GF-D8 (cell line): ENCODE results near the gene ARSG.
A peak's percentile ranks its signal among the peaks of the same experiment; 100 is the strongest.

Experiments
- DNase-seq: peaks from one replicate; lab custom pipeline; 2025; lab: John Stamatoyannopoulos, UW

Gene ARSG

DNA sequence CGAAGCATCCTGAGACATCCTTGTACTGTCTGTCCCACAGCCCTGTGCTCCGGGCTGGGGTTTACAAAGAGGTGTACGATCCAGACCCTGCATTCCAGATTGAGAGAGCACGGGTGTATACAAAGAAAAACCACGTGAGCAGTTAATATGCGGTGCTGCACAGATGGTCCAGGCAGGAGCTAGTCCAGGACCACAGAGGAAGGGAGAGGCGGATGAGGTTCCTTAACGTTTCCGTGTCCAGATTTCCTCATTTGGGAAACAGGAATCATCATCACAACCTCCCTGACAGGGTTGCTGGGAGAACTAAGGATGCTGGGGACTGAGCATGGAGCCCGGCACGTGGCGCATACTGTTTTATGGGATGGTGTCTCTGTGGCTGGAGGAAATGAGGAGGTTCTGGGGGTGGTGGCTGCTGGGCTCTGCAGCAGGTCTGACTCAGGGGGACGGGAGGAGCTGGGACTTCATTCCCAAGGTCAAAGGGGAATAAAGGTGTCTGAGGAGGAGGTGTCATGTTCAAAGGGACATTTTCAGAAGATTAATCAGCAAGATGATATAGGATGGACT is 139.8 kb downstream of the ARSG start:
- DNase-seq = no peak

DNA sequence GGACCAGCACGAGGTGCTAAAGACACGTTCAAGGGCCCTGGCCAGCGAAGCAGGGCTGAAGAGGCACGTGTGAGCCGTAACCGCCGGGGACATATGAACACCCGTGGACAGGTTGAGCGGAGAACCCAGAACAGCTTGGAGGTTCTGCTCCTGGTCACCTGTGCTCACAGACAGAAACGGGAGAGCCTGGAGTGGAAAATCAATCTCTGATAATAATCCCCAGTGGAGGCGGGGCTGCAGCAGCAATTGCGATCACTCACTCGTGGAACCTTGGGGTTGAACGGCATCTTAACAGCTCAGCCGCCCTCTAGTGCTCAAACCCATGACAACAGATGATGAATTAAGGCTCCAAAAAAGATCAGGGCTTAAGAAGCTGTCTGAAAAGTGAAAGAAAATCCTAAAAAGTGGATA is 140.4 kb downstream of the ARSG start:
- no peak for DNase-seq

DNA sequence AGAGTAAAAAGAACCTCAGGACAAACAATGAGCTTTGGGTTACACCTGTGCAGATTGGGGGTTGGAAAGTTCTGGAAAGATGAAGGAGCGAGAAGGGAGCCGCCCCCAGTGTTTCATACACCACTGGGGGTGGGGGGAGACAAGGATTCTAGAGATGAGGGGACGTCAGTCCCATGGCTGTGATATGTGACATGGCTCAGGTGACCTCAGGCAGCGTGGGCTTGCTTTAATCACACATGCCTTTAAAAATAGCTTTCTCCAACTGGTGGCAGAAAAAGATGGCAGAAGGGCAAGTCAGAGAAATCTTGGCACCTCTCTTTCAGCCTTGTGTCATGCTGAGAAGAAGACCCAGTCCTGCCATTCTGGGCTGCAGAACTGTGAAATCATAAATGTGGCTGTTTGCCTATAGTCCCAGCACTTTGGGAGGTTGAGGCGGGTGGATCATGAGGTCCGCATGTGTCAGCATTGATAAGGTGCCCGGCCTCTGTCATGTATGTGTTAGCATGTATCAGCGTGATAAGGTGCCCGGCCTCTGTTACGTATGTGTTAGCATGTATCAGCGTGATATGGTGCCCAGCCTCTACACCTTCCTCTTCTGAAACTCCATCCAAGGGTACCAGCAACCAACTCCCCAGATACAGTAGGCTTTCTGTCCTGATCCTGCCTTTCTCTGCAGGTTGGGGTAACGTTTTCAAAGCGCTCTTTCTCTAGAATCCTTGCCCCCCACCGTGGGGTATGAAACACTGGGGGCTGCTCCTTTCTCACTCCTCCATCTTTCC is 141.0 kb downstream of the ARSG start:
- DNase-seq = no peak

DNA sequence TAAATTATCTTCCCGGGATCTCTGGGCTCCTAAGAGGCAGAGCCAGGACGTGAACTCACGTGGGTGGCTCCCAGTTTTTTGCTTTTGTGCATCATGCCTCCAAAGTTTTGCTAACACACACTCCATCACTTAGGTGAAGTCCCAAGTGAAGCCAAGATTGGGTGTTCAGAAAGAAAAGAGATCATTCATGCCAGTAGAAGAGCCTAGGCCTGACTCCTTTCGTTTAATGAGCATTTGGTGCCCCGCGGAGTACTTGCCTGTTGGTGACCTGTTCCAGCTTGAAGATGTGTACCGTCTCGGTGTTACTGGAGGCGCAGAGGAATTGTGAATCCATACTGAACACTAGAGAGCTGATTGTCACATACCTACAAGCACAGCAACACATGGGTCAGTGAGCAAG is 141.9 kb downstream of the ARSG start:
- no peak for DNase-seq

DNA sequence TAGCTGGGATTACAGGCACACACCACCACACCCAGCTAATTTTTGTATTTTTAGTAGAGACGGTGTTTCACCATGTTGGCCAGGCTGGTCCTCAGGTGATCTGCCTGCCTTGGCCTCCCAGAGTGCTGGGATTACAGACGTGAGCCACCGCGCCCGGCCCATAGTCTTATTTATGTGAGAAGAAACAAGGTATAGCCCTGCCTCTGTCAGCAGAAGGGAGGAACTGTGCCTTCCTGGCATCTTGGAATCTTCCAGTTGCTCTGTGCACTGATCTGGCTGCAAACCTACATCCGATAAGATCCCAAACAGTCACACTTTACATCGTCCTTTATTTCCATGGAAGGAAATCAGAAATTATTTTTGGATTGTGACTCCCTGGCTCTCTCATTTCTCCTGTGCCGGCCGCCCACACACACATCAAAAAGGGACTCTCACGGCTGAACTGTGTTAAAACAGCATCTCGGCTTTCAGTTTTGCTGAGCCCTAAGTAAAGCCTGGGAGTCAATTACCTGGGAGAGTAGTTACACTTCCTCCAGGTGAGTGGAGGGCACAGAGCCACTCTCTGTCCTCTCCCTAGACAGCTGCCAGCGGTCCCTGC is 142.7 kb downstream of the ARSG start:
- DNase-seq = no peak

DNA sequence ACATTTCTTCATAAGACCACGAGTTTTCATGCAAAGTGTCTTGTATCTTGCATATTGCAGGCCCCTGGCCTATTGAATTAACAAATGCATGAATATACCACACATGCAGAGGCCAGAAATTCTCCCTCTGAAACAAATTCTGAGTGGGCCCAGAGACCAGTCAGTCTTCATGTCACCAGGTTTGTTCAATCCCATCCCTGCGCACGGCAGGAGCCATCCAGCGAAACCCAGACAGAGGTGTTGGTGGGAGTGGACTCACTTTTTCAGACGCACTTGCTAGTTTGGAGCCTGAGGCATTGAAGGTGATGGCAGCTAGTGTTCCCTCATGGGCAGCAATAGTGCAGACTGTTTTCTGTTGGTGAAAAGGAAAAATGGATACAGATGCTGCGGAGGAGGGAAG is 144.1 kb downstream of the ARSG start:
- DNase-seq = no peak

DNA sequence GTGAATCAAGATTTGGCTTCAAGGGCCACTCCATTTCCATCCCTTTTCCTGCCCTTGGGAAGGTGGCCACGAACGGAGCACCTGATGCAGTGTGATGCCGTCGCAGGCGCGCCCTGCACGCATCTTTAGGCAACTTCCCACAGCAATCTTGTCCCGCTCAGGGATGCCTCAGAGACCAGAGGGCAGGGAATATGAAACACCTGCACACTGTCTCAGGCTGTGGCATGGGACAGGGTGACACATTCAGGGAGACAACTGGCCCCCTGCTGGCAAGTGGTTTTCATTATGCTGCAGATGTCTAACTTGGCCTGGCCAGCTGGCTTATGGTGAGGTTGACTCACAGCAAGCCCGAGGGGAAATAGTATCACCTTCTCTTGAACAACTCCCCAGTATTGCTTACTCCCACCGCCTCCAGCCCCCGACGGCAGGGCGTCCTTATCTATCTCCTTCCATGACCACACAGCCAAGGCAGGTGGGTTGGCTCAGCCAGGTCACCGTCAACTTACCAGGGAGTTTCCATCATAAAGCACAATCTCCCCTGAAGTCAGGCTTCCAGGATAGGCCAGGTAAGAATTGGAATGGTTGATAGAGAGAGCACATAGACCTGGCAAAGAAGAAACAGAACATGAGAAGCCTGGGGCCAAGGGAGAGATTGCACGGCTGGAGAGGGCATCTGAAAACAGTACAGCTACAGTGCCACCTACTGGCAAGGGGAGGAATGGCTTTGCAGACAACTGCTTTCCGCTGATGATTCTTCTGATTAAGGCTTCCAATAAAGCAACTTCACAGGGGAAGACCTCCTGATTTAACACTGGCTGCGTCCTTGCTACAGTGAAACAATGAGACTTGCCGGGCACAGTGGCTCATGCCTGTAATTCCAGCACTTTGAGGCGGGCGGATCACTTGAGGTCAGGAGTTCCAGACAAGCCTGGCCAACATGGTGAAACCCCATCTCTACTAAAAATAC is 144.9 kb downstream of the ARSG start:
- peak; percentile 62 for DNase-seq

DNA sequence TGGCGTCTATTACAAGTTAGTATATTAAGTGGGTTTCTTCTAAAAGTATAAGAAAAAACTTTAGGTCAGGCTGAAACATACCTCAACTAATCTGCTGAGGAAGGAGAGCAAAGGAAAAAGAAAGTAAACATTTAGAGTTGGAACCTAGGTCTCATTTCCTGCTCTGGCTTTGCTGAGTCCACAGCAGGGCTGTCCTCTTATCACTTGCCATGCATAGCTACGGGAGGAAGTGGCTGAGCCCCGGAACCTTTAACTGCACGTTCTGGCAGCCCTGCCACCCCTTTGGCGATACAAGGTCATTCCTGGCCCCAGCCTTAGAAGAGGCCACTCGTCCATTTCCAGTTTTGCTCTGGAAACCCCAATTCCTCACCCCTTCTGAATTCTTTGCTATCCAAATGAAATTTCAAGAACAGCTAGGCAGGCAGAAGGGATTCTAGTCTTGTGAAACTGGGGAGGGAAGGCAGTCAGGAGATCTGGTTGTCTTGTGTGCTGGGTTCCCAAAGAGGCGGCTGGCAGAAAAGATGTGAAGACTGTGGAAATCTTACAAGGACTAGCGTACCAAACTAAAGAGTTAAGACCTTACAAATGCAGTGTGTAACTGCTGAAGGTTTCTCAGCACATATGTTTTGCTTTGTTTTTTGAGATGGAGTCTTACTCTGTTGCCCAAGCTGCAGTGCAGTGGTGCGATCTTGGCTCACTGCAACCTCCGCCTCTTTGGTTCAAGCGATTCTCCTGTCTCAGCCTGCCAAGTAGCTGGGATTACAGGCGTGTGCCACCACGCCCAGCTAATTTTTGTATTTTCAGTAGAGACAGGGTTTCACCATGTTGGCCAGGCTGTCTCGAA is 146.9 kb downstream of the ARSG start:
- peak; percentile 77 for DNase-seq

DNA sequence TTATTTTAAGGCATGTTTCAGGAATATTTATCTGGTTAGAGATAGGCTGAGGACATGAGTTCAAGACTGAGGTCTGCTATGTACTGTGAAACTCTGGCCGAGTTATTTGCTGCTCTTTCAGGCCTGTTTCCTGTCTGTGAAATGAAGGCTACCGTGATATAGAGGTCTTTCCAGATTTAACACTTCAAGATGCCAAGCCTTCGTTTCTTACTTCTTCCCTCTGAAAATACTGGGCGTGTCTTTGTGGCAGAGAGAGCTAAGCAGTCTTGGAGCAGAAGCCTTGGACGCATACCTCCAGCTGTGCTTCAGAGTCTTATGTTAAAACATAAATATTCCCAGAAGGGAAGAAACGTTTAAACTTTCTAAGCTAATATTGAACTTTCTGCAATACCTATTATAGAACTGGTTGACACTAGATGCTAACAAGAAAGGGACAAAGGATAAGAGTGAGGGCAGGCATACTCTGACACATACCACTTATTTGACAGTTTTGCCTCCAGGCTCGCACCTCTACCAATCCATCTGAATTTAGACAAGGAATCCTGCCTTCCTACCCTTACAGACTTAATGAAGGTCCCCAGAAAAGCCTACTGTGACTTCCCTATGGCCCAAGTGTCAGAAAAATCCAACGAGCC is 148.5 kb downstream of the ARSG start:
- no peak for DNase-seq

DNA sequence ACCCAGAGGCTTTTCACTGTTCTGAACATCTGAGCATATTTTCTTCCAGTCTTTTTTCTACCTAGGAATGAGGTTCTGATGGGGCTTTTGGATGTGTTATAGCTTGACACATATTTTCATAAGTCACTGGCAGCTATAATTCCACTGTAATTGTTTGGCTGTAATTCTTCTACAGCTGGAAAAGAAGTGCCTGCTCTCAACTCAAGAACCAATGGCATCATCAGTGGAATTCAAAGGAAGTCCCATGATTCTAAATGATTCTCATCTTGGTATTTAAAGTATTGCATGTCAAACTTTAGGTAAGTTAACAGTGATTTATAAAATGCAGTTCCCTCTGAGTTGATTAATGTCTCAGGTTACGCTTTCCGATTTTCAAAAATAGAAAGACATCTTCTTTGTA is 149.2 kb downstream of the ARSG start:
- DNase-seq = no peak

DNA sequence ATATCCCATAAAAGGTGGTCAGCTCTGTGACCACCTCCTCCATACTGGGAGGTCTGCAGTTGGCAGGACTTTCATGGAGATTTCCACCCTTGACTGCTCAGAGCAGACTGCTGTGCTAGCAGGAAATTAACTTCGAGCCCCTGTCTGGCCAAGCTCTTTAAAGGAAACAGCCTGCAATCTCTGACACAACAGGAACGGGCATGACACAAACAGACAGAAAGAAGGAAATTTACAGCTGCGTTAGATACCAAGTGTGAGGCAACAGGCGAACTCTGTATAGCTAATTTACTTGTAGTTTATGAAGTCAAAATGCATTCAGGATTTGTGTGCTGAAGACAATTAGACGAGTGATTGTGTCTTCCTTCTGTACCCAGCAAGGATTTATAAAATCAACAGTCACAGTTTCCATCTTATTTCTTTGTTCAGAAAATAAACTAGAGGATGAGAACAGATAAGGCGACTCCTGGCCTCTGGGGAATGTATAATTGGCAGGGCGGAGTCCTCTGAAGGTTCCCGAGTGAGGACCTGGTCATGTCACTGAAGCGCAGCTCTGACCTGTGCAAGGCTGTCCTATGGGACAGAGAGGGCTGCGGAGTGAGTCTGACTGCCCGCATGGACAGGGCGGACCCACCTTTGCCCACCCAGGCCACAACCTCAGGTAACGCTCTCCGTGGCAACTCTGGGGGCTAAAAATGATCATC is 149.9 kb downstream of the ARSG start:
- peak; percentile 86 for DNase-seq

DNA sequence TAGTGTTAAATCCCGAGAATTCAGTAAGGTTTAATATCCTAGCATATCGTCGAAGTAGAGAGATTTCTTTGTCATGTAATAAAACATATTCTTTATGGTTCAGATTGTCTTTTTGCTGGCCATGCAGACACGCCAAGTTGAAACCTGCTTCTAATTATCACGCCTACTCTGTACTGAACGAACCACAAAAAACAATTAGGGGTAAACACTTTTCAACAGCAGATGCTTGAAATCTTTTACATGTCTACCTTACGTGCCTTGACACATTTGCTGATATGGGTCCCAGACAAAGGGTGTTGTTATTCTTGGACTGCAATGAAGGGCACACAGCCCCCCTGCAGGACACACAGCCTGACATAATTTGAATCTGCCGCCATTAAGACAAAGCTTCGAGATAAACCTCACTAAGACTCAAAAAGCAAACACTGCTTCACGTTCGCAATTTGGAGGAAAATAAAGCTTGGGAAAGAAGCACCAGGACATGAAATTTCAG is 152.7 kb downstream of the ARSG start:
- DNase-seq = no peak

DNA sequence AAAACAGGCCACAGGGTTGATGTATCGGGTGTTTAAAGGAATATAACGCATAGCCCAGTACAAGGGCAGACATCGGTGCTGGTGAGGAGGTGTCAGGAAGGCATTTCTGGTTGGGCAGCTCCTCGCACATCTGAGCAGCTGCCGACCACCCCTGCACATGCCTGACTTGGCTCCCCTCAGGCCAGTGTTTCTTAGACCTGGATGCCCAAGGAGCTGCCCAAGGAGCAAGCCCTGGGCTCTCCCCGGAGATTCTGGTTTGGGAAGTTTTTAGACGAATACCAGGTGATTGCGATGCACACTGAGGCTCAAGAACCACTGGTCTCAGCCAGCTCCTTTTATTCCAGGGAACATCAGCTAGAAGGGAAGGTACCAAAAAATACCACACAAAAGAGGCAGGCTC is 154.4 kb downstream of the ARSG start:
- no peak for DNase-seq

DNA sequence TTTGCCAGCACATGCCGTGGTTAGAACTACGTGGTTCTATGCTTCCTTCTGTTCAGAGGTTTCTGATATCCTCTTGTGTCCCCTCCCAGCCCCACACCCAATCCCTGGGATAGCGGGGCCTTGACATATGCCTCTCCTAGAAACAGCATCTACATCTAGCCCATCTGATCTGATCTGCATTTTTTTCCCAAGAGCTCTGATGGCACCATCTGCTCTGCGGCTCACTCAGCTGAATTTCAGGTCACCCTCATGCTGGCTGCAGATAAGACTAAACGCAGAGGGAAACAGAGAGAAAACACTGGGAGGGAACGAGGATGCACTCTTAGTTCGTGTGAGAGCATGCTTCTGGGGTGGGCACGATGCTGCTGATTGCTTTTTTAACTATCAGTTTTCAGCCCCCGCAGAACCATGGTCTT is 155.3 kb downstream of the ARSG start:
- DNase-seq = no peak

DNA sequence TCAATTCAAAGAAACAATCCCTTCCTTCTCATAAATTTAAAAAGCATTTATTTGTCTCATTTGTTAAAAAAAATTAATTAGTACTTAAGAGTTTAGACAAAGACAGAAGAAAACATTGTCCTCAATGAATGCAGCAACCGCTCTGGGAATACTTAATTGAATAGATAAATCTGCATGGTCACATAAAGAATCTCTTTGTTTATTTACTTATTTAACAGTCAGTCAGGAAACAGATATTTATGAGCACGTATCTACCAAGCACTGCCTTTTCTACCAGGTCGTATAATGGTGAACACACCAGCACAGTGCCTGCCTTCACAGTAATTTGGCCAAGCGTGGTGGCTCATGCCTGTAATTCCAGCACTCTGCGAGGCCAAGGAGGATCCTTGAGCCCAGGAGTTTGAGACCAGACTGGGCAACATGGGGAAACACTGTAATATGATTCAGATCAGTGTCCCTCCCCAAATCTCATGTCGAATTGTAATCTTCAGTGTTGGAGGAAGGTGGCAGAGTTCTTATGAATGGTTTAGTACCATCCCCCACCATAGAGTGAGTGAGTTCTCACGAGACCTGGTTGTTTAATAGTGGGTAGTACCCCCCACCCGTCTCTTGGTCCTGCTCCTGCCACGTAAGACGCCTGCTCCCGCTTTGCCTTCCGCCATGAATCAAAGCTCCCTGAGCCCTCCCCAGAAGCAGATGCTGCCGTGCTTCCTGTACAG is 157.9 kb downstream of the ARSG start:
- no peak for DNase-seq

DNA sequence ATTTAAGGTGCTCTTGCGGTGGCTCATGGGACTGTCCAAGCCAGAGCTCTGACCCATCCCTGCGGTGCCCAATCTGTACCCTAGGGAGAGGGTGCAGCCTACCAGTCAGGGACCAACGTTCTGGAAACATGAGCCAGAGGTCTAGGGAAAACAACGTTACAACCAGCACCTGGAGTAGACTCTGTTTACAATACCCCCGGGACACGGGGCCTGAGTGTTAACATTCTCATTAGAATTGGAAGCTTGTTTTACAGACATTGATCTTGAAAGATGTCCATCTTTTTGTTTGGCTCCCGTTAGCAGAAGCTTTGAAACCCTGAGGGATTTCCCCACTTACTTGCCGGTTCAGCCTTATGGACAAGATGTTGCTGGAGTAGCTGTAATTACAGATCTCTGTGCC is 159.1 kb downstream of the ARSG start:
- no peak for DNase-seq

DNA sequence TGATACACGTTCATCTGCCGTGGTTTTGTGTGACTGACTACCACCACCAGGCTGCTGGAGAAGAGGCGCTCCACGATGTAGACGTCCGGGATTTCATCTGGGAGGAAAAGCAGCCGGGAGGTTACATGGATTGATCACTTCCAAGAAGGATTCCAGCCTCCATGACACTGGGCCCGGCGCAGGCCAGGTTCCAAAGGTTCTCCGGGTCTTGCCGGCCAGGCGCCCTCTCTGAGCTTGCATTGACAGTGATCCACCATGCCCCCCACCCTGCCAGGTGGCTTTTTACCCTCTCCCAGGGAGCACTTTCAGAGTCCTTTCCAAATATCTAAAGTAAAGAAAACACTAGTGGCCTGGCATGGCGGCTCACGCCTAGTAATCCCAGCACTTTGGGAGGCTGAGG is 159.5 kb downstream of the ARSG start:
- no peak for DNase-seq

DNA sequence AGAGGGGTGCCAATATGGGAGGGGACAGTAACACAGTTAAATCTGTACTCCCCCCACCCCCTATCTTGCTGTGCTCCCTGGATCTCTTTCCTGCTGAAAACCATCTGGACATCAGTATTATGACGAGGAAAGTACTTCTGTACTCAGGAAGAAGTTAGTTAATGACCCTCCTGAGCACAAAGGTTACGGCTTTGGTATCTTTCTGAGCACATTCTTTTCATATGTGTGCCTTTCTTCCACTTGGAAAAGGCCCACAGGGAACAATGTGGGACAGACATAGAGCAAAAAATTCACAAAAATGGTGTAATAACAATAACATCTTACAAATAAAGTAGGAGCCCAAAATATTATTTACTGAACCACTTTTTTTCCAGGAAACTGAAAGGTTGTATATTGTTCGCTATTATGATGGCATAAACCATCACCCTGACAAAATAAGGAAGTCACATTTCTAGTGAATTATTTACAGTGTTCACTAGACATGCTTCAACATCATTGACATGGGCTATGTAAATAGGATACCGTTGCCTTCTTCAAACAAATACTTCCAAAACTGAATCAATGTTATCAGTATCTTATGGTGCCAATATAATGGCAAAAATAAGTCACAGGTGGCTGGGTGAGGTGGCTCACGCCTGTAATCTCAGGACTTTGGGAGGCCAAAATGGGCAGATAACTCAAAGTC is 160.5 kb downstream of the ARSG start:
- DNase-seq = no peak

DNA sequence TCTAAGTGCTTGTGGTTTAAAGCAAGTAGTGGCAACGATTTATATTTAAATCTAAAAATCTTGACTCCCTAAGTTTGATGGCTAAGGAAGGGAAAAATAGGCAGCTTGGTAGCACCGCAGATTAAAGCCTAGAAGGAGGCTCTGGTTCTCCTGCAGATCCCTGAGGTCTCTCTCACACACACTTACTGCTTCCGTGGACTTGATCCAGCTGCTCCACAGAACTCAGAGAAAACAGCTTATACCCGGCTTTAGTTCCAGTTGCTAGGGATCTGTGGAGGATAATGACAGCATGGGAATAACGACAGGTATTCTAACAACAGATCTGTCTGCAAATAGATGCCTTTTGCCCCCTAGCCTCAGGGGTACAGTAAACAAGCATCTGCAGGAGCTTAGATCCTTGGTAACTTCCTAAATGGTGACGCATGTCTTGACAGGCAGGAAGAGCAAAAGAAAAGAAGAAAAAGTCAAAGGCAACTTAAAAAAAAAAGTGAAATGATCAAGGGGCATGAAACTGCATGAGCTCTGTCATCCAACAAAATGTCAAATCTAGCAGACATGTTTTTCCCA is 161.5 kb downstream of the ARSG start:
- DNase-seq = no peak
